H4 (cell line): ENCODE measurements around the gene P2RX3. TPM values are rescaled to one million over a fixed set of nuclear protein-coding genes. Genes with fewer than 3 reads are reported as not detected.
"Not testable (repeated sequence)": the region's sequence is repeated elsewhere in the genome, so short reads cannot be mapped to it uniquely, and the experiment has no call there.

Experiments used
- DNase-seq: peaks from one replicate; pipeline ENCODE4 v3.0.0-alpha.2; 2015; ENCODE audit warnings: low spot score
- total RNA-seq: library from RNA; depleted of rRNA; stranded (reverse); fragments of >200 nt; shearing (Covaris generic); gene quantifications from 2 replicates; pipeline ENCODE4 v1.2.3, GENCODE V29; 2014

Gene P2RX3
- total RNA-seq, 1 experiment from 2014 or later, result not detected

- DNase-seq, result no peak
Observed at GRCh38 chr11:57397394-57397990, 59.3 kb downstream of the P2RX3 start.

- no peak for DNase-seq
Observed at GRCh38 chr11:57399221-57399620, 61.1 kb downstream of the P2RX3 start.

- DNase-seq, result no peak
Observed at GRCh38 chr11:57399972-57400578, 61.9 kb downstream of the P2RX3 start.

GRCh38 chr11:57402188-57403002, 64.2 kb downstream of the P2RX3 start:
- no peak for DNase-seq

GRCh38 chr11:57403003-57403801, 65.0 kb downstream of the P2RX3 start:
- DNase-seq, result not testable (repeated sequence)

- no peak for DNase-seq
Observed at GRCh38 chr11:57403802-57404147, 65.6 kb downstream of the P2RX3 start.

GRCh38 chr11:57405271-57405860, 67.2 kb downstream of the P2RX3 start:
- no peak for DNase-seq

GRCh38 chr11:57406337-57406904, 68.3 kb downstream of the P2RX3 start:
- DNase-seq, result no peak

GRCh38 chr11:57407010-57407920, 69.1 kb downstream of the P2RX3 start:
- no peak for DNase-seq

- DNase-seq, result no peak
Observed at GRCh38 chr11:57407941-57408475, 69.9 kb downstream of the P2RX3 start.

GRCh38 chr11:57408771-57409170, 70.6 kb downstream of the P2RX3 start:
- no peak for DNase-seq

- no peak for DNase-seq
Observed at GRCh38 chr11:57409321-57410100, 71.4 kb downstream of the P2RX3 start.

GRCh38 chr11:57410287-57410686, 72.1 kb downstream of the P2RX3 start:
- DNase-seq, result peak; percentile 23

GRCh38 chr11:57413681-57414080, 75.5 kb downstream of the P2RX3 start:
- no peak for DNase-seq

- no peak for DNase-seq
Observed at GRCh38 chr11:57414612-57415212, 76.6 kb downstream of the P2RX3 start.

GRCh38 chr11:57416436-57416835, 78.3 kb downstream of the P2RX3 start:
- DNase-seq, result no peak

GRCh38 chr11:57417056-57417455, 78.9 kb downstream of the P2RX3 start:
- DNase-seq, result no peak

- DNase-seq, result no peak
Observed at GRCh38 chr11:57418131-57418530, 80.0 kb downstream of the P2RX3 start.

- DNase-seq, result no peak
Observed at GRCh38 chr11:57419146-57419545, 81.0 kb downstream of the P2RX3 start.
